Activated T-cell treated with anti-CD3 and anti-CD28 coated beads for 4 hours (primary cell): ENCODE results near the gene CDON.

Experiments
- DNase-seq: peaks from one replicate; pipeline ENCODE4 v3.0.0-alpha.2; 2020

Gene CDON

DNA sequence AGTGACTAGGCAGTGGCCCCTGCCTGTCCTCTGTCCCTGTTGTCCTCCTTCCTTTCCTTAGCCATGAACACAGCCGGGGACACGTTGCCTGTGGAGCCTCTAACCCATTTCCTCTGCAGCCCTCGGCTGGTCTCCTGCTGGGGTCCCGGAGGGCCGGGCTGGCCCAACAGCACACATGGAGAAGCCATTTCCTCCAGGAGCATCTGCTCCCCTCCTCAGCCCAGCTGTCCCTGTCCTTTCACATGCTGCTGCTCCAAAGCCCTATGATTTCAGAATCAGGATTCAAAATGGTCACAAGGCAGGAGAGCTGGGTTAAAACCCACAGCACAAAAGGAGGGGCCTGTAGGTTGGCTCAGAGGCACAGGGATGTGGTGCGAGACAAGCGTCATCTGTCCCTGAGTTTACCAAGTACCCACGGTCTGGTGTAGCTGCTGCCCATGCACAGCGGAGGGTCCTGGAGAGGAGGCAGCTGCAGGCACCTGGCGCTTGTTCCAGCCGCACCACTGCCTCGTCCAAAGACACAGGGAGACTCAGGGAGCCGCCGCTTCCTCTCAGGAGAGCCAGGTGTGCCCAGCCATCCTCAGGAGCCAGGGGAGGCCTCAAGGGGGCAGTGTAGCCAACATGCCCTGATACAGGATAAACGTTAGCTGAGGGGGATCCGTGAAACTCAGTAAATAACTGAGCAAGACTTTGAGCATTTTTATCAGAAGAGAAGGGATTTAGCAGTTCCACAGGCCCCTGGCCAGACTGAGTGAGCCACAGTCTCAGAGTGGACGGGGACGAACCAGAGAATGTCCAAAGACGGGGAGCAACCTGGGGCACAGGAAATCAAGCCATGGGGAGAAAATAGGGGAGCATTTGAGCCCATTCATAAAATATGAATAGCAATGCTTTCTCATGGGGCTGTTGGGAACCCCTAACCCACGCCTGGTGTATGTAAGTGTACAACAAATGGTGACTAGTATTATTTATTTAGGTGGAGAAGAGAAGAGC is 120.8 kb downstream of the CDON start:
- DNase-seq, result peak; percentile 27

DNA sequence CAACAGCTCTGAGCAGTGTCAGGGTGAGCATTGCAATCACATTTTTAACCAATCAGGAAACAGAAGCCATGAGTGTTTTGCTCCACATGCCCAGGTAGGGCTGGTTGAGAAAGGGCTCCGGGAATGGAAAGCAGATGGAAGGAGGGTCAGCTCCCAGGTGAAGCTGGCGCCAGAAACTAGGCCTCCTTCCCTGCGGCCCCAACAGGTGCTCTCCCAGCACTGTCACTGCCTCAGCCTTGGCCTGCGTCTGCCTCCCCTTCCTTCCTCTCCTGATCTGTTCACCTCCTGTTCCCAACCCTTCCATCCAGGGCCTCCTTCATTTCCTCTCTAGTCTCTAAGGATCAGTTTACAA is 121.4 kb downstream of the CDON start:
- DNase-seq, result no peak

GRCh38 chr11:125940145-125940544 is 122.5 kb downstream of the CDON start:
- DNase-seq, result no peak

DNA sequence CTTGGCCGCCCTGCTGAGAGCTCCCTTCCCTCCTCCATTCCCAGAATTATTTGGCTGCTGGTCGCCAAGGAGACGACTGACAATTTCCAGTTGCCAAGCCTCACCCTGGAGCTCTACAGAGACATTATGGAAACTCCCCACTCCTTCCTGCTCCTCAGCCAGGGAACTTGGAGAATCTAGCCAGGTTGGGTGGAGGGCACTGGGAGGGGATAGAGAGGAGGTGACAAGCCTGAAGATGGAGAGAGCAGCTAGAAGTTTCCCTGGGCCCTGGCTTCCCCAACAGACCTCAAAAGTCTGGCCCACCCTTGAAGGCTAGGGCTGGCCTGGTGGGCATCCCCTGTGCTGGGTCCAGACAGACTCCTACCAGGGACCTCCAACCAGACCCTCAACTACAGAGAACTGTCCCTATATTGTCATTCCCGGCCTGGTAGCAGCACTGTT is 123.6 kb downstream of the CDON start:
- no peak for DNase-seq

- no peak for DNase-seq
Measured at GRCh38 chr11:125938418-125938817, 124.2 kb downstream of the CDON start.

- DNase-seq, result no peak
Measured at GRCh38 chr11:125935618-125936199, 127.0 kb downstream of the CDON start.

DNA sequence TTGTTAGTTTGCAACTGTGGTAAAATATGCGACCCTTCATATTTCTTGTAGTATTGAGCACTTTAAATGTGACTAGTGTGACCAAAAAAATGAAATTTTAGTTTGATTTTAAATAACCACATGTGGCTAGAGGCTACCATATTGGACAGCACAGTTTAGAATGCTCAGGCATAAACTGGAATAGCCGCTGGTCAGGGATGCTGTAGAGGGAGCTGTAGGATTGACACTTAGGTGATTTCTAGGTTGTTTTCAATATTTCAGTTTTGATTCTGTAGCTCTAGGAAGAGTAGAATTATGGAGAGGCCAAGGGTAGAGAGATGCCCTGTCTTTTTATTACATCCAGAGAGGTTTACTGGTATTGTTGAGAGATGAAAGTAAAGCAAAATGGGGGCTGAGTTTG is 127.6 kb downstream of the CDON start:
- DNase-seq, result no peak

DNA sequence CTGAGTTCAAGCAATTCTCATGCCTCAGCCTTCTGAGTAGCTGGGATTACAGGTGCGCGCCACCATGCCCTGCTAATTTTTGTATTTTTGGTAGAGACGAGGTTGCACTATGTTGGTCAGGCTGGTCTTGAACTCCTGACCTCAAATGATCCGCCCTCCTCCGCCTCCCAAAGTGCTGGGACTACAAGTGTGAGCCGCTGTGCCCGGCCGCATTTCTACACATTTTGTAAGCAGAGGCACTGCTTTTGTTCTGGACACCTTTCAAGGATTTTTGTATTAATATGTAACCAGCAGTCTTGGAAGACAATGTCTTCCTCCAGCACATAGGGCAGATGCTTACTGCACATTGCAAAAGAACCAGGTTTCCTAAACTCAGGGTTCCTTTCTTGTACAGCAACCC is 128.2 kb downstream of the CDON start:
- no peak for DNase-seq

DNA sequence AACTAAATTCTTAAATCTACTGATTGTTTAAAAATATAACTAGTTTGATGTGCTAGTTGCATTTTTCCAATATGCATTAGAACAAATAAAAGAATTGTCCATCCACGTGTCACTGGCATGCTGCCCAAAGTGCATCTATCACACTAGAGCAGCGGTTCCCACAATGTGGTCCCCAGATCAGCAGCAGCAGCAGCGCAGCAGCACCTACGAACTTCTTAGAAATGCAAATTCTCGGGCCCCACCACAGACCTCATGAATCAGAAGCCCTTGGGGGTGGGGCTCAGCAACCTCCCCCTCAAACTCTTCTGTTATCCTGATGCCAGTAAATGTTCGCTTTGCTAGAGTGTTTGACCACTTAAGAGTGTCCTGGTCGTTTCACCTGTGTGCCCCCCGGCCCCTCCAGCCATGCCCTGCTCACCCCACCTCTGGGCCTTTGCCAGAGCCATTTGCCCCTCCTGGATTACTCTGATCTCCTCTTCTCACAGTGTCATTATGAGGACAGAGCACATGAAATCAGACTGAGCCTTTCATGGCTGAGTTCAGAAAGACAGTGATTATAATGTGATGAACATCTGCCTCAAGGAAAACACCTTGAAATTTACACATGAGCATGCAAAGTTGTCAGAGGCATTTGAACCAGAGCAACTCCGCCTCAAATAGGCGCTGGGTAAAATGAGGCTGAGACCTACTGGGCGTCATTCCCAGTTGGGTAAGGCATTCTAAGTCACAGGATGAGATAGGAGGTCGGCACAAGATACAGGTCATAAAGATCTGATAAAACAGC is 129.4 kb downstream of the CDON start:
- DNase-seq, result no peak

- DNase-seq, result no peak
Measured at GRCh38 chr11:125932301-125932700, 130.4 kb downstream of the CDON start.

DNA sequence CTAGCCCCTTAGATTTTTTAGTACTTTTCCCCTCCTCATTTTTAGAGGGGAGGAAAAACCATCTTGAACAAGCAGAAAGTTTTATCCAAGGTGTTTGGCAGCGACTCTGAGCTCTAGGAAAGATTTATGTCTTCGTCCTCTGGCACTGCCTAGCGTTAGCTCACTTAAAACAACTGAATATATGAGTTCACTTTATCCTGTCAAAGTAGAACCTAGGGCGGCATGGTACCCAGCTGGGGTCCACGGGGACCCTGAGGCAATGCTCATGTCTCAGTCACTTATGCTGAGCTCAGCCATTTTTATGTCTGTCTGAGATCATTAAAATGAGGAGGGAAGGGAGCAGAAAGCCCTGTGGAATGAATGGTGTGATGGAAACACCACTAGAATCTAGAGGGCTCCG is 131.0 kb downstream of the CDON start:
- no peak for DNase-seq

- DNase-seq, result no peak
Measured at GRCh38 chr11:125931116-125931515, 131.6 kb downstream of the CDON start.

GRCh38 chr11:125930076-125930450 is 132.6 kb downstream of the CDON start:
- DNase-seq, result no peak

GRCh38 chr11:125929445-125930075 is 133.1 kb downstream of the CDON start:
- DNase-seq, result no peak

DNA sequence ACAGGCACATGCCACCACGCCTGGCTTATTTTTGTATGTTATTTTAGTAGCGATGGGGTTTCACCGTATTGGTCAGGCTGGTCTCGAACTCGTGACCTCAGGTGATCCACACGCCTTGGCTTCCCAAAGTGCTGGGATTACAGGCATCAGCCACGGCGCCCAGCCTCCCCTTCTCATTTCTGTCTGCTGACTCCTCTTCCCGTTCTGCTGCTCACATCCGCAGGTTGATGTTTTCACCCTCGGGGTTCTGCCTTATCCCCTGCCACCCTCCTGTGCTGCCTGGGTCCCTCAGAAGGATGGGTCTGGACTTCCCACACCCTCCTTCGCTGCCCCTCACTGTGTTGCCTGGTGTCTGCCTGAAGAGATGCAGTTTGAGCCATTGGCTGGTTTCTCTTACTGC is 136.0 kb downstream of the CDON start:
- DNase-seq, result no peak

DNA sequence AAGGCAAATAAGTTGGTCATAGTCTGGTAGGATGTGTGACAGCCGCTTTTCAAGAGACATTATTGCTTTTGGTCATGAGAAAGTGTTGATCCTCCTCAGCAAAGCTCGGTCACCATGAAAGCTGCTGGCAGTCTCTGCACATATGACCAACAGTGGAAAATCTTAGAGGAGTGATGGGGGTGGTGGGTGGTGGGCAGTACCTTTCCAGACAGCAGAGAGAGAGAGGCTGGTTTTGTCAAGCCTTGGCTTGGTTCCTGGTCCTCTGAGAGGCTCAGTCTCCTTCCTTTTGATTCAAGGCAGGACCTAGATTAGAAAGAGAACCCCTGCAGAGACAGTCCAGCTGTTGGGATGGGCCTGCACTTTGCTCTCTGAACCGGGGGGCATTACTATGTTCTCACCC is 136.9 kb downstream of the CDON start:
- DNase-seq, result no peak

- no peak for DNase-seq
Measured at GRCh38 chr11:125925247-125925740, 137.4 kb downstream of the CDON start.

GRCh38 chr11:125924384-125925007 is 138.2 kb downstream of the CDON start:
- DNase-seq, result no peak

- DNase-seq, result no peak
Measured at GRCh38 chr11:125923633-125924032, 139.0 kb downstream of the CDON start.

GRCh38 chr11:125923012-125923579 is 139.6 kb downstream of the CDON start:
- peak; percentile 32 for DNase-seq

DNA sequence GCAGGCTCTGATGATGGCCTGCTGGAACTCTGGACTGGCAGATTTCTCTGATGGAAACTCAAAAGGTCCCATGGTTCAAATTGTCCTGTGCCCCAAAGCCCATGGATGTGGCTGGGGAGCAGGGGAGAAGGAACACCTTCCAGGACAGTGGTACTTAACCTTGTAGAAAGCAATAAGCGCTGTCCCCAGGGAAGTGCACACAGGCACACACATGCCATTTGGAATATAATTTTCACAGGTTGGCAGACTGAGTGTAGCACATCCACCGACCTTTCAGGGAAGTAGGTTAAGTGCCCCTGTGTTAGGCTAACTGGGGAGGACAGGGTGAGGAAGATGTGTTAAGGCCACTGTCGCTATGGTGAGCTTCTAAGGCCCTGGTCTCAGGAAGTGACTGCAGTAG is 140.5 kb downstream of the CDON start:
- no peak for DNase-seq

DNA sequence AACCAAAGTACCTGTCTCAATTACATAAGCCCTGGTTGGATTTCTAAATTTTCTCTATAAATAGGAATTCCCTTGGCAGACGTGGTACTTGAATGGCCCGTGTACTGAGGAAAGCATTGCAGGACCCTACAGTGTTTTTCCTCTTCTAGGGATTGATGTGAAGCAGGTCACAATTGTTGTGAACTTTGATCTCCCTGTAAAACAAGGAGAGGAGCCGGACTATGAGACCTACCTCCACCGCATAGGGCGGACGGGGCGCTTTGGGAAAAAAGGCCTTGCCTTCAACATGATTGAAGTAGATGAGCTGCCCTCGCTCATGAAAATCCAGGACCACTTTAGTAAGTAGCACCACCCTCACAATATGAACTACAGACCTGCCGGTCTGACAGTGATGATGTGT is 141.6 kb downstream of the CDON start:
- no peak for DNase-seq
